Measurements from ENCODE around the gene B4GALT5.
"Not testable (repeated sequence)": the region's sequence is repeated elsewhere in the genome, so short reads cannot be mapped to it uniquely, and the experiment has no call there.

B4GALT5 gene

GRCh38 chr20:49656304-49656703, 57.4 kb downstream of the B4GALT5 start:
- FAIRE-seq: no peak

- FAIRE-seq: no peak
Observed at GRCh38 chr20:49653925-49654434, 59.7 kb downstream of the B4GALT5 start.

- FAIRE-seq: no peak
Observed at GRCh38 chr20:49649672-49650071, 64.0 kb downstream of the B4GALT5 start.

- FAIRE-seq: no peak
Observed at GRCh38 chr20:49647550-49647949, 66.1 kb downstream of the B4GALT5 start.

- FAIRE-seq: no peak
Observed at GRCh38 chr20:49646528-49646927, 67.2 kb downstream of the B4GALT5 start.

GRCh38 chr20:49646126-49646525, 67.6 kb downstream of the B4GALT5 start:
- FAIRE-seq: no peak

GRCh38 chr20:49644980-49645565, 68.6 kb downstream of the B4GALT5 start:
- FAIRE-seq: no peak

- no peak for FAIRE-seq
Observed at GRCh38 chr20:49642816-49643215, 70.9 kb downstream of the B4GALT5 start.

GRCh38 chr20:49641683-49642656, 71.7 kb downstream of the B4GALT5 start:
- no peak for FAIRE-seq

GRCh38 chr20:49637046-49637637, 76.5 kb downstream of the B4GALT5 start:
- FAIRE-seq: no peak

- no peak for FAIRE-seq
Observed at GRCh38 chr20:49636447-49636846, 77.2 kb downstream of the B4GALT5 start.

- no peak for FAIRE-seq
Observed at GRCh38 chr20:49635866-49636265, 77.8 kb downstream of the B4GALT5 start.

GRCh38 chr20:49635166-49635565, 78.5 kb downstream of the B4GALT5 start:
- FAIRE-seq: no peak

GRCh38 chr20:49634116-49634515, 79.6 kb downstream of the B4GALT5 start:
- FAIRE-seq: no peak

- no peak for FAIRE-seq
Observed at GRCh38 chr20:49633643-49634042, 80.0 kb downstream of the B4GALT5 start.

- no peak for FAIRE-seq
Observed at GRCh38 chr20:49633023-49633422, 80.7 kb downstream of the B4GALT5 start.

GRCh38 chr20:49631856-49632418, 81.7 kb downstream of the B4GALT5 start:
- no peak for FAIRE-seq

- no peak for FAIRE-seq
Observed at GRCh38 chr20:49631061-49631716, 82.5 kb downstream of the B4GALT5 start.

- no peak for FAIRE-seq
Observed at GRCh38 chr20:49630396-49630951, 83.2 kb downstream of the B4GALT5 start.

- no peak for FAIRE-seq
Observed at GRCh38 chr20:49629606-49630005, 84.1 kb downstream of the B4GALT5 start.

GRCh38 chr20:49628280-49628679, 85.4 kb downstream of the B4GALT5 start:
- FAIRE-seq: not testable (repeated sequence)

- no peak for FAIRE-seq
Observed at GRCh38 chr20:49627329-49627761, 86.3 kb downstream of the B4GALT5 start.
